H9 (cell line): ENCODE results near the gene TSNAXIP1. TPM values are rescaled to one million over a fixed set of nuclear protein-coding genes. Genes with fewer than 3 reads are reported as not detected.

Experiments used
- DNase-seq: peaks from one replicate; pipeline ENCODE4 v3.0.0-alpha.2; 2017
- H2AFZ ChIP-seq: one replicate; pipeline ENCODE4 v1.6.1; 2013; ENCODE audit warnings: mild to moderate bottlenecking, low read length, control low read depth, moderate library complexity
- H2AK5ac ChIP-seq: 2 replicates; pipeline ENCODE4 v1.6.1; 2013; ENCODE audit warnings: low read length, control low read depth, mixed read lengths; ENCODE audit not compliant: insufficient read length
- H2BK120ac ChIP-seq: one replicate; pipeline ENCODE4 v1.6.1; 2013; ENCODE audit warnings: low read depth, mild to moderate bottlenecking, low read length, control low read depth, inconsistent platforms; ENCODE audit not compliant: poor library complexity, severe bottlenecking
- H2BK12ac ChIP-seq: 2 replicates; pipeline ENCODE4 v1.6.1; 2013; ENCODE audit warnings: low read length, control low read depth, mixed read lengths, low read depth; ENCODE audit not compliant: insufficient read length
- H2BK15ac ChIP-seq: 2 replicates; pipeline ENCODE4 v1.6.1; 2013; ENCODE audit warnings: low read depth, low read length, control low read depth
- H2BK20ac ChIP-seq: one replicate; pipeline ENCODE4 v1.6.1; 2013; ENCODE audit warnings: low read depth, mild to moderate bottlenecking, low read length, control low read depth, inconsistent platforms; ENCODE audit not compliant: poor library complexity, severe bottlenecking
- H2BK5ac ChIP-seq: 2 replicates; pipeline ENCODE4 v1.6.1; 2013; ENCODE audit warnings: low read length, control low read depth, mixed read lengths; ENCODE audit not compliant: insufficient read length
- H3K14ac ChIP-seq: 2 replicates; pipeline ENCODE4 v1.6.1; 2013; ENCODE audit warnings: low read length, control low read depth; ENCODE audit not compliant: insufficient read depth
- H3K18ac ChIP-seq: 2 replicates; pipeline ENCODE4 v1.6.1; 2013; ENCODE audit warnings: low read depth, mild to moderate bottlenecking, mixed read lengths, low read length, control low read depth; ENCODE audit not compliant: insufficient read length
- H3K23ac ChIP-seq: 2 replicates; pipeline ENCODE4 v1.6.1; 2013; ENCODE audit warnings: low read length, control low read depth, mixed read lengths, low read depth; ENCODE audit not compliant: insufficient read length
- H3K23me2 ChIP-seq: 2 replicates; pipeline ENCODE4 v1.6.1; 2013; ENCODE audit warnings: low read depth, mild to moderate bottlenecking, mixed read lengths, low read length, control low read depth; ENCODE audit not compliant: insufficient read length, poor library complexity, severe bottlenecking
- H3K27ac ChIP-seq: 2 replicates; pipeline ENCODE4 v1.5.1; 2013; ENCODE audit warnings: low read length, control low read depth, mixed read lengths, low read depth; ENCODE audit not compliant: insufficient read length
- H3K27me3 ChIP-seq: 2 replicates; pipeline ENCODE4 v1.6.1; 2013; ENCODE audit warnings: low read length, control low read depth, inconsistent platforms; ENCODE audit not compliant: insufficient read depth
- H3K4ac ChIP-seq: 2 replicates; pipeline ENCODE4 v1.6.1; 2013; ENCODE audit warnings: low read depth, mild to moderate bottlenecking, control low read depth, inconsistent platforms, low read length, moderate library complexity
- H3K4me1 ChIP-seq: 2 replicates; pipeline ENCODE4 v1.6.1; 2013; ENCODE audit warnings: low read length, control low read depth, inconsistent platforms; ENCODE audit not compliant: insufficient read depth
- H3K4me2 ChIP-seq: 2 replicates; pipeline ENCODE4 v1.6.1; 2013; ENCODE audit warnings: low read length, control low read depth, mixed read lengths; ENCODE audit not compliant: insufficient read length, insufficient read depth
- H3K56ac ChIP-seq: 2 replicates; pipeline ENCODE4 v1.6.1; 2013; ENCODE audit warnings: low read depth, mild to moderate bottlenecking, mixed read lengths, low read length, control low read depth; ENCODE audit not compliant: insufficient read length
- H3K79me1 ChIP-seq: 2 replicates; pipeline ENCODE4 v1.6.1; 2013; ENCODE audit warnings: low read depth, mild to moderate bottlenecking, moderate library complexity, low read length, control low read depth, inconsistent platforms; ENCODE audit not compliant: insufficient read depth, poor library complexity, severe bottlenecking
- H3K79me2 ChIP-seq: 2 replicates; pipeline ENCODE4 v1.6.1; 2013; ENCODE audit warnings: low read length, control low read depth, inconsistent platforms; ENCODE audit not compliant: insufficient read depth
- H3K9ac ChIP-seq: 2 replicates; pipeline ENCODE4 v1.6.1; 2013; ENCODE audit warnings: low read length, control low read depth, mixed read lengths; ENCODE audit not compliant: insufficient read length; ENCODE audit errors: extremely low read depth
- H3K9me3 ChIP-seq: one replicate; pipeline ENCODE4 v1.6.1; 2013; ENCODE audit warnings: low read depth, low read length, inconsistent platforms; ENCODE audit not compliant: control insufficient read depth
- H3T11ph ChIP-seq: one replicate; pipeline ENCODE4 v1.6.1; 2013; ENCODE audit warnings: mild to moderate bottlenecking, low read length, control low read depth, inconsistent platforms
- H4K20me1 ChIP-seq: one replicate; pipeline ENCODE4 v1.6.1; 2013; ENCODE audit not compliant: control insufficient read depth, insufficient read length, insufficient read depth
- H4K5ac ChIP-seq: 2 replicates; pipeline ENCODE4 v1.6.1; 2013; ENCODE audit warnings: low read depth, mild to moderate bottlenecking, mixed read lengths, low read length, control low read depth; ENCODE audit not compliant: insufficient read length
- H4K8ac ChIP-seq: replicated peaks from 2 replicates; pipeline ENCODE4 v1.6.1; 2013; ENCODE audit warnings: low read length, control low read depth, mixed read lengths, low read depth; ENCODE audit not compliant: insufficient read length
- H4K91ac ChIP-seq: 2 replicates; pipeline ENCODE4 v1.6.1; 2013; ENCODE audit warnings: low read depth, mild to moderate bottlenecking, moderate library complexity, mixed read lengths, low read length, control low read depth; ENCODE audit not compliant: insufficient read length
- H3K27ac Mint-ChIP-seq, 3 experiments: 2 replicates in 2 of 3; 3 replicates in 1 of 3; pipeline ENCODE4 v1.8.0; 2020 to 2021; ENCODE audit warnings: mixed read lengths in 3 of 3, mild to moderate bottlenecking in 1 of 3, moderate library complexity in 1 of 3
- H3K27me3 Mint-ChIP-seq: 2 replicates; pipeline ENCODE4 v1.8.0; 2021; ENCODE audit warnings: low read depth, mild to moderate bottlenecking, moderate library complexity, mixed read lengths
- H3K36me3 Mint-ChIP-seq, 3 experiments: 2 replicates in 2 of 3; 3 replicates in 1 of 3; pipeline ENCODE4 v1.8.0; 2020 to 2021; ENCODE audit warnings: low read depth in 3 of 3, mixed read lengths in 3 of 3; ENCODE audit not compliant: insufficient read depth in 1 of 3
- H3K4me1 Mint-ChIP-seq, 2 experiments: 2 replicates each; pipeline ENCODE4 v1.8.0; 2020; ENCODE audit warnings: mixed read lengths in 2 of 2
- H3K4me3 Mint-ChIP-seq, 2 experiments: 2 replicates in 1 of 2; 3 replicates in 1 of 2; pipeline ENCODE4 v1.8.0; 2020 to 2021; ENCODE audit warnings: mild to moderate bottlenecking in 2 of 2, mixed read lengths in 2 of 2, moderate library complexity in 1 of 2
- H3K9me3 Mint-ChIP-seq, 2 experiments: 2 replicates in 1 of 2; 3 replicates in 1 of 2; pipeline ENCODE4 v1.8.0; 2020; ENCODE audit warnings: mild to moderate bottlenecking in 2 of 2, mixed read lengths in 2 of 2, moderate library complexity in 1 of 2
- CTCF ChIP-seq: fragments of 200-600 bp; sonication (generic); conservative IDR thresholded peaks from 3 replicates; pipeline ENCODE4 v1.8.0; 2021; ENCODE audit warnings: antibody characterized with exemption, mild to moderate bottlenecking
- WGBS: extraction: QIAGEN DNeasy Blood & Tissue Kit; methylation state at CpG from one replicate; pipeline ENCODE4 v1.1.7; 2013; ENCODE audit warnings: missing lambda C conversion rate, low lambda C conversion rate, mixed read lengths; ENCODE audit not compliant: insufficient read length; ENCODE audit errors: extremely low coverage; 5-methylcytosine and 5-hydroxymethylcytosine counted together
- total RNA-seq: library from RNA; stranded (reverse); gene quantifications from 2 replicates; pipeline ENCODE4 v1.2.1, GENCODE V29; 2021

Gene TSNAXIP1
- total RNA-seq, 1 experiment from 2014 or later, result 1.3 TPM

DNA sequence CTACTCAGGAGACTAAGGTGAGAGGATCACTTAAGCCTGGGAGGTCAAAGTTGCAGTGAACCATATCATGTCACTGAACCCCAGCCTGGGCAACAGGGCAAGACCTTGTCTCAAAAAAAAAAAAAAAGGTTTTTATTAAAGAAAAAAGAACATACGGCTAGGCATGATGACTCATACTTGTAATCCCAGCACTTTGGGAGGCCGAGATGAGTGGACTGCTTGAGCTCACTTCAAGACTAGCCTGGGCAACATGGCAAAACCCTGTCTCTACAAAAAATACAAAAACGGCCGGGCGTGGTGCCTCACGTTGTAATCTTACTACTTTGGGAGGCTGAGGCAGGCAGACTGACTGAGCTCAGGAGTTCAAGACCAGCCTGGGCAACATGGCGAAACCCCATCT, 38.7 kb upstream of the TSNAXIP1 start:
- Histone ChIP-seq H3K27me3 (no peaks in the 10 kb centered on the region), H3K27ac (no peak overlapping the region), H3K23ac (no peak overlapping the region), H2BK5ac (no peak overlapping the region), H2BK120ac (no peak overlapping the region), H2BK20ac (no peak overlapping the region), H2AFZ (no peak overlapping the region), H3K18ac (no peak overlapping the region), H4K5ac (no peak overlapping the region), H3K4me2 (no peak overlapping the region), H2BK12ac (no peak overlapping the region), H2AK5ac (no peak overlapping the region), H3T11ph (no peak overlapping the region), H3K4me1 (no peaks in the 10 kb centered on the region), H3K23me2 (no peaks in the 10 kb centered on the region), H3K56ac (no peak overlapping the region), H3K4ac (no peak overlapping the region), H3K14ac (no peak overlapping the region), H3K79me1 (no peaks in the 10 kb centered on the region), H4K91ac (no peak overlapping the region), H4K20me1 (no peaks in the 10 kb centered on the region), H3K79me2 (no peaks in the 10 kb centered on the region), H3K9me3 (no peaks in the 10 kb centered on the region), H4K8ac (no peak overlapping the region), H2BK15ac (no peak overlapping the region), H3K9ac (no peak overlapping the region)
- H3K36me3 Mint-ChIP-seq, result peaks cover 4 to 18% (median 10%) of the 10 kb centered on the region in 3 experiments; a peak in 6 of 7 replicates
- no CpG with 5 or more reads among the region's 7 CpGs for WGBS
- H3K27me3 Mint-ChIP-seq, result peaks cover 1% of the 10 kb centered on the region; the same call in 1 of the 2 replicates
- no peak for DNase-seq
- no peaks in the 10 kb centered on the region for H3K9me3 Mint-ChIP-seq
- 0 out of 4 replicates have a peak, but pooled peaks cover 0 to 3% of the 10 kb centered on the region in 2 experiments for H3K4me1 Mint-ChIP-seq
- no peak overlapping the region for H3K4me3 Mint-ChIP-seq
- H3K27ac Mint-ChIP-seq, result no peak overlapping the region
- no peak for TF ChIP-seq CTCF
